Neural cell (in vitro differentiated cells): ENCODE data around the gene ST3GAL4. TPM values are rescaled to one million over a fixed set of nuclear protein-coding genes. Genes with fewer than 3 reads are reported as not detected.

Experiments
- H2AFZ ChIP-seq: fragments of 200-600, 300-800 bp; sonication (generic), shearing (Covaris generic); 2 replicates; pipeline ENCODE4 v1.6.0; 2014; ENCODE audit warnings: low read depth, mild to moderate bottlenecking, antibody characterized with exemption, low read length, moderate library complexity
- H3F3A ChIP-seq: fragments of 200-600 bp; shearing (Covaris generic); 2 replicates; pipeline ENCODE4 v1.6.1; 2016; ENCODE audit warnings: mild to moderate bottlenecking, moderate library complexity, mixed read lengths, antibody characterized with exemption, low read length; ENCODE audit not compliant: insufficient read depth, poor library complexity, severe bottlenecking
- H3K27ac ChIP-seq: fragments of 200-600, 300-800 bp; sonication (generic), shearing (Covaris generic); 2 replicates; pipeline ENCODE4 v1.5.1; 2014; ENCODE audit warnings: mild to moderate bottlenecking, low read length, moderate library complexity
- H3K27me3 ChIP-seq: fragments of 300-800, 200-600 bp; sonication (generic), shearing (Covaris generic); 2 replicates; pipeline ENCODE4 v1.6.0; 2014; ENCODE audit warnings: mild to moderate bottlenecking, low read depth, low read length, moderate library complexity; ENCODE audit not compliant: insufficient read depth
- H3K36me3 ChIP-seq: fragments of 300-800, 200-600 bp; sonication (generic), shearing (Covaris generic); 2 replicates; pipeline ENCODE4 v1.5.1; 2014; ENCODE audit warnings: mild to moderate bottlenecking, antibody characterized with exemption, low read length, moderate library complexity; ENCODE audit not compliant: insufficient read depth
- H3K4me2 ChIP-seq: fragments of 300-800, 200-600 bp; sonication (generic), shearing (Covaris generic); 2 replicates; pipeline ENCODE4 v1.6.0; 2014; ENCODE audit warnings: mild to moderate bottlenecking, low read length
- H3K4me3 ChIP-seq: fragments of 300-800, 200-600 bp; sonication (generic), shearing (Covaris generic); 2 replicates; pipeline ENCODE4 v1.5.1; 2014; ENCODE audit warnings: mild to moderate bottlenecking, low read length, moderate library complexity
- H3K79me2 ChIP-seq: fragments of 200-600 bp; shearing (Covaris generic); replicated peaks from 2 replicates; pipeline ENCODE4 v1.6.0; 2014; ENCODE audit warnings: mild to moderate bottlenecking, low read length, moderate library complexity; ENCODE audit not compliant: insufficient read depth
- H3K9ac ChIP-seq: fragments of 300-800, 200-600 bp; sonication (generic), shearing (Covaris generic); 2 replicates; pipeline ENCODE4 v1.6.1; 2016; ENCODE audit warnings: mild to moderate bottlenecking, low read length, mixed read lengths
- H3K9me2 ChIP-seq: fragments of 200-600 bp; shearing (Covaris generic); 2 replicates; pipeline ENCODE4 v1.6.1; 2016; ENCODE audit warnings: mild to moderate bottlenecking, low read length, mixed read lengths; ENCODE audit not compliant: insufficient read depth
- H3K9me3 ChIP-seq: fragments of 200-600, 300-800 bp; sonication (generic), shearing (Covaris generic); 2 replicates; pipeline ENCODE4 v1.6.1; 2016; ENCODE audit warnings: mild to moderate bottlenecking, mixed run types, low read length, moderate library complexity, mixed read lengths
- H4K20me1 ChIP-seq: fragments of 200-600 bp; shearing (Covaris generic); 2 replicates; pipeline ENCODE4 v1.6.1; 2016; ENCODE audit warnings: mild to moderate bottlenecking, mixed run types; ENCODE audit not compliant: insufficient read depth
- EP300 ChIP-seq: fragments of 450-650 bp; conservative IDR thresholded peaks from 2 replicates; pipeline ENCODE4 v1.6.1; 2014; ENCODE audit warnings: antibody characterized with exemption, mild to moderate bottlenecking, moderate library complexity; ENCODE audit not compliant: poor library complexity, severe bottlenecking
- EZH2 ChIP-seq: fragments of 200-600, 300-800 bp; shearing (Covaris generic), sonication (generic); IDR thresholded peaks from 2 replicates; pipeline ENCODE4 v1.6.1; 2014; ENCODE audit warnings: antibody characterized with exemption, low read length, borderline replicate concordance, mild to moderate bottlenecking; ENCODE audit not compliant: insufficient read depth, poor library complexity, severe bottlenecking
- MXI1 ChIP-seq: fragments of 450-650 bp; conservative IDR thresholded peaks from 2 replicates; pipeline ENCODE4 v1.6.1; 2014; ENCODE audit warnings: antibody characterized with exemption, mild to moderate bottlenecking; ENCODE audit not compliant: poor library complexity, severe bottlenecking
- POLR2AphosphoS5 ChIP-seq: IDR thresholded peaks from 2 replicates; pipeline ENCODE4 v1.6.1; 2012
- RAD21 ChIP-seq: fragments of 450-650 bp; conservative IDR thresholded peaks from 2 replicates; pipeline ENCODE4 v1.6.1; 2014; ENCODE audit warnings: antibody characterized with exemption, mild to moderate bottlenecking, moderate library complexity
- SMC3 ChIP-seq: fragments of 450-650 bp; conservative IDR thresholded peaks from 2 replicates; pipeline ENCODE4 v1.6.1; 2014; ENCODE audit warnings: antibody characterized with exemption, mild to moderate bottlenecking, moderate library complexity; ENCODE audit not compliant: poor library complexity
- TAF1 ChIP-seq: IDR thresholded peaks from 2 replicates; pipeline ENCODE4 v1.6.1; 2012; ENCODE audit warnings: low read depth
- polyA plus RNA-seq: library from polyadenylated mRNA; depleted of rRNA; stranded (reverse); fragments of >200 nt; gene quantifications from 2 replicates; pipeline ENCODE4 v1.2.3, GENCODE V29; 2014
- TF ChIP-seq, protein P1 (sequence below): fragments of 450-650 bp; IDR thresholded peaks from 2 replicates; pipeline ENCODE4 v1.5.1; 2014; ENCODE audit warnings: antibody characterized with exemption, mild to moderate bottlenecking, moderate library complexity; ENCODE audit not compliant: poor library complexity, severe bottlenecking
- TF ChIP-seq, protein P2 (sequence below): IDR thresholded peaks from 2 replicates; pipeline ENCODE4 v1.6.1; 2012; ENCODE audit warnings: borderline replicate concordance

The ST3GAL4 gene
- polyA plus RNA-seq, 1 donor from 2014 or later, result 46.1 TPM

DNA sequence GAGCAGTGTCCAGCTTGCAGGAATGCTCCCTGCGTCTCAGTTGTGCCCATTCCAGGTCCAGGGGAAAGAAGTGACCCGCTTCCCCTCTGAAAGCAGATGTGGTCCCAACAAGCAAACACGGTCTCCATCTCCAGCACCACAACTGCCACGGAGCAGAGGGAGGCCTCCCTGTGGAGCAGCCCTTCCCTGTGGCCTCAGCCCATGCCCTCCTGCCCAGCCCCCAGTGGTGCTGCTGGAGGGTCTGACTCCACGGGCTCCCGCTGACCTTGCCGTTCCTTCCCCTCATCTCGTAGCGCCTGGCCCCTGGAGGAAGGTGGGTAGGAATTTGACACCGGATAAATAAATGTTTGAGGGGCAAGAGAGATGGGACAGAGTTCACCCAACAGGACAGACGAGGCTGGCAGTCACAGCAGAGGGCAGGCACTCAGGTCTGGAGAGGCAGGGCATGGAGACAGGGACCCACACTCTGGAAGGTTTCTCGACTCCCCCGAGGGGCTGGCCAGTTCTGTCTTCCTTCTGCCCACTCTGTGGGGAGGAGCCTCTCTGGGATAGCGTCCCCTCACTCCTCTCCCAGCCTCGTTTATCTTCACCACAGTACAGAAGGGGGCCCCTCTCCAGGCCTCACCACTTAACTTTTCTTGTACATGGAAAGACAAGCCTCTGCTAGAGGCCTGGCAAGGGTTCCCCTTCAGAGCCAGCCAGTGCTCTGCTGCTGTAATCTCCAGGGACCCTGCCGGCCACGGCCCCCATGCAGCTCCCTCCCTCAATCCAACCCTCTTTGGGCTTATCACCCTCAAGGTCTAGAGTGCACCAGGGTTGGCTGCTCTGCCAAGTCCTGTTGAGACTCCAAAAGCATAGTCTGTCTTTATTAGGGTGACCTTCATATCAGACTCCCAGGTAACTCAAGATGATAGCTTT is 7.5 kb upstream of the ST3GAL4 start:
- Histone ChIP-seq H3K36me3 (no peaks in the 10 kb centered on the region), H3K9me3 (no peaks in the 10 kb centered on the region), H3F3A (no peaks in the 10 kb centered on the region), H3K79me2 (no peaks in the 10 kb centered on the region), H3K27me3 (no peaks in the 10 kb centered on the region), H3K4me3 (no peak overlapping the region), H2AFZ (no peak overlapping the region), H3K27ac (no peak overlapping the region), H3K9me2 (no peaks in the 10 kb centered on the region), H3K4me2 (no peak overlapping the region), H4K20me1 (no peaks in the 10 kb centered on the region), H3K9ac (no peak overlapping the region)
- TF ChIP-seq POLR2AphosphoS5 (no peak), RAD21 (no peak), SMC3 (no peak), TAF1 (no peak), EP300 (no peak), EZH2 (no peak), MXI1 (no peak)
- TF ChIP-seq, protein P1, sequence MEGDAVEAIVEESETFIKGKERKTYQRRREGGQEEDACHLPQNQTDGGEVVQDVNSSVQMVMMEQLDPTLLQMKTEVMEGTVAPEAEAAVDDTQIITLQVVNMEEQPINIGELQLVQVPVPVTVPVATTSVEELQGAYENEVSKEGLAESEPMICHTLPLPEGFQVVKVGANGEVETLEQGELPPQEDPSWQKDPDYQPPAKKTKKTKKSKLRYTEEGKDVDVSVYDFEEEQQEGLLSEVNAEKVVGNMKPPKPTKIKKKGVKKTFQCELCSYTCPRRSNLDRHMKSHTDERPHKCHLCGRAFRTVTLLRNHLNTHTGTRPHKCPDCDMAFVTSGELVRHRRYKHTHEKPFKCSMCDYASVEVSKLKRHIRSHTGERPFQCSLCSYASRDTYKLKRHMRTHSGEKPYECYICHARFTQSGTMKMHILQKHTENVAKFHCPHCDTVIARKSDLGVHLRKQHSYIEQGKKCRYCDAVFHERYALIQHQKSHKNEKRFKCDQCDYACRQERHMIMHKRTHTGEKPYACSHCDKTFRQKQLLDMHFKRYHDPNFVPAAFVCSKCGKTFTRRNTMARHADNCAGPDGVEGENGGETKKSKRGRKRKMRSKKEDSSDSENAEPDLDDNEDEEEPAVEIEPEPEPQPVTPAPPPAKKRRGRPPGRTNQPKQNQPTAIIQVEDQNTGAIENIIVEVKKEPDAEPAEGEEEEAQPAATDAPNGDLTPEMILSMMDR, result no peak
- TF ChIP-seq, protein P2, sequence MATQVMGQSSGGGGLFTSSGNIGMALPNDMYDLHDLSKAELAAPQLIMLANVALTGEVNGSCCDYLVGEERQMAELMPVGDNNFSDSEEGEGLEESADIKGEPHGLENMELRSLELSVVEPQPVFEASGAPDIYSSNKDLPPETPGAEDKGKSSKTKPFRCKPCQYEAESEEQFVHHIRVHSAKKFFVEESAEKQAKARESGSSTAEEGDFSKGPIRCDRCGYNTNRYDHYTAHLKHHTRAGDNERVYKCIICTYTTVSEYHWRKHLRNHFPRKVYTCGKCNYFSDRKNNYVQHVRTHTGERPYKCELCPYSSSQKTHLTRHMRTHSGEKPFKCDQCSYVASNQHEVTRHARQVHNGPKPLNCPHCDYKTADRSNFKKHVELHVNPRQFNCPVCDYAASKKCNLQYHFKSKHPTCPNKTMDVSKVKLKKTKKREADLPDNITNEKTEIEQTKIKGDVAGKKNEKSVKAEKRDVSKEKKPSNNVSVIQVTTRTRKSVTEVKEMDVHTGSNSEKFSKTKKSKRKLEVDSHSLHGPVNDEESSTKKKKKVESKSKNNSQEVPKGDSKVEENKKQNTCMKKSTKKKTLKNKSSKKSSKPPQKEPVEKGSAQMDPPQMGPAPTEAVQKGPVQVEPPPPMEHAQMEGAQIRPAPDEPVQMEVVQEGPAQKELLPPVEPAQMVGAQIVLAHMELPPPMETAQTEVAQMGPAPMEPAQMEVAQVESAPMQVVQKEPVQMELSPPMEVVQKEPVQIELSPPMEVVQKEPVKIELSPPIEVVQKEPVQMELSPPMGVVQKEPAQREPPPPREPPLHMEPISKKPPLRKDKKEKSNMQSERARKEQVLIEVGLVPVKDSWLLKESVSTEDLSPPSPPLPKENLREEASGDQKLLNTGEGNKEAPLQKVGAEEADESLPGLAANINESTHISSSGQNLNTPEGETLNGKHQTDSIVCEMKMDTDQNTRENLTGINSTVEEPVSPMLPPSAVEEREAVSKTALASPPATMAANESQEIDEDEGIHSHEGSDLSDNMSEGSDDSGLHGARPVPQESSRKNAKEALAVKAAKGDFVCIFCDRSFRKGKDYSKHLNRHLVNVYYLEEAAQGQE, result no peak

DNA sequence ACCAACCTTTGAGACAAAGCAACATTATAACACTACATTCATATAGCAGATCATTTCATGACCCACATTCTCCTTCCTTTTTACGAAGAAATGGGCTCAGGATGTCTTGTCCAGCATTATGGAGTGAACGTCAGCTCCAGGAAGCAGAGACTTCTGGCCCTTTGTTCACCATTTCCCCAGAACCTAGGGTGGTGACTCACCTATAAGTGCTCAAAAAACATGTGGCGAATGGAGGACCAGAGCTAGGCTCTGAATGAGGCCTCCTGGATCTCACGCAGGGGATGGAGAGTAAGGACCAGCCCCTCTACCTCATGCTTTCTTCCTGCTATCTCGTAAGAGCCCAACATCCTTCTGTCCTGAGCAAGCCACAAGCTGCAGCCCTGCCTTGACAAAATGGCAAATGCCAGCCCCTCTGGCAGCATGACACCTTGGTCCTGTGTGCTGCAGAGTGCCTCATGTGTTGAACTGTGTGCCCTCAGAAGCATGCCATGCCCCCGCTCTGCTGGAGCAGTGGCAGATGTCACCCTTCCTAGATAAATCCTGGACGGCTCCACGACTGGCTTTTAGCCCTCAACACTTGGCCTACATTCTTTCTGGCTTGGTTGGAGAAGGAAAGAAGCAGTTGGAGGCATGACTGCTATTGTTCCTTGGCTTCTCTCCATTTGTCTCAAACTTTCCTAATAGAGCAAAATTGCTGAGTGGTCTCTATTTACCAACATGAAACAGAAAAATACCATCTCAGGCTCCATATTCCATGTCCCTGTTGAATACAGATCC is 6.5 kb upstream of the ST3GAL4 start:
- H3K4me3 ChIP-seq, result no peak overlapping the region
- H3K9ac ChIP-seq, result no peak overlapping the region
- no peak overlapping the region for H2AFZ ChIP-seq
- no peak overlapping the region for H3K4me2 ChIP-seq
- H3K9me2 ChIP-seq, result no peaks in the 10 kb centered on the region
- no peaks in the 10 kb centered on the region for H3K36me3 ChIP-seq
- no peaks in the 10 kb centered on the region for H3K79me2 ChIP-seq
- TF ChIP-seq EZH2, result no peak
- TF ChIP-seq, protein P1, result no peak
- no peak for TF ChIP-seq EP300
- no peak for TF ChIP-seq RAD21
- TF ChIP-seq, protein P2, result no peak
- no peak for TF ChIP-seq SMC3
- no peak for TF ChIP-seq POLR2AphosphoS5
- TF ChIP-seq MXI1, result no peak
- no peak for TF ChIP-seq TAF1
- H3K27me3 ChIP-seq, result no peaks in the 10 kb centered on the region
- no peaks in the 10 kb centered on the region for H4K20me1 ChIP-seq
- no peaks in the 10 kb centered on the region for H3F3A ChIP-seq
- H3K9me3 ChIP-seq, result no peaks in the 10 kb centered on the region
- H3K27ac ChIP-seq, result no peak overlapping the region
